GM18861 (cell line): ENCODE measurements around the gene ACTR6.
"Not testable (repeated sequence)": the region's sequence is repeated elsewhere in the genome, so short reads cannot be mapped to it uniquely, and the experiment has no call there.

Experiments
- ATAC-seq: cut with Tn5 transposase; IDR thresholded peaks from one replicate; pipeline ENCODE4 v1.9.1; 2021; ENCODE audit not compliant: unreplicated experiment

Gene ACTR6

DNA sequence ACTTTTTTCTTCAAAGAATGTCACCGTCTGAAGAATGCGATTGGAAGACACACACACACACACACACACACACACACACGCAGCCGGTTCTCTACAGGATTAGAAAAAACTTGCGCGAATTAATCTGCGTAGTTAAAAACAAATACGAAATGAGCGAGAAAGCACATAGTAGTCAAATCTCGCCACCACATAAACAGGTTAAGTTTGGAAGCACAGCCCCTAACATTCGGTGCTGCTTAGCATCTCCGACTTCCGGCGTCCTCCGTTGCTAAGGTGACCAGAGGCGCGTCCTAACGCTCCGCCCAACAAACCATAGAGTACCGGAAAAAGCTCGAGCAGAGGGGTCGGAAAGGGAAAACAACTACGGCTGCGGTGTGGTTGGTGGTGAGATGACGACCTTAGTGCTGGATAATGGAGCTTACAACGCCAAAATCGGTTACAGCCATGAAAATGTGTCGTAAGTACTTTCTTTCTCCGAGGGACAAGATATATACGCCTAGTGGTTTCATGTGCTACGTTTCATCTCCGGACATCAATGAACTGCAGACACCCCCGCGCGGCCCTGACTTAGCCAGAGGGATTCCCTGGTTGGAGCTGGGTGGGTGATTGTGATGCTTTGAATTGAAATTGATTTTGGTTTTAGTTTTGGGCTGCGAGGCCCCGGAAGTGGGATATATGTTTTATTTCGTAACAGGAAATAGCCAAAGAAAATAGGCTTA lies at the start of gene ACTR6:
TSS of gene ACTR6 (plus strand) at position 353 of the 719 bp plus-strand sequence. CDS start at position 390, 37 bp downstream.
- peak; percentile 94 for ATAC-seq

- ATAC-seq = no peak
These were observed 48.8 kb upstream of the ACTR6 start for GRCh38 chr12:100151769-100152168.

GRCh38 chr12:100153131-100153530 lies 47.5 kb upstream of the ACTR6 start:
- no peak for ATAC-seq

DNA sequence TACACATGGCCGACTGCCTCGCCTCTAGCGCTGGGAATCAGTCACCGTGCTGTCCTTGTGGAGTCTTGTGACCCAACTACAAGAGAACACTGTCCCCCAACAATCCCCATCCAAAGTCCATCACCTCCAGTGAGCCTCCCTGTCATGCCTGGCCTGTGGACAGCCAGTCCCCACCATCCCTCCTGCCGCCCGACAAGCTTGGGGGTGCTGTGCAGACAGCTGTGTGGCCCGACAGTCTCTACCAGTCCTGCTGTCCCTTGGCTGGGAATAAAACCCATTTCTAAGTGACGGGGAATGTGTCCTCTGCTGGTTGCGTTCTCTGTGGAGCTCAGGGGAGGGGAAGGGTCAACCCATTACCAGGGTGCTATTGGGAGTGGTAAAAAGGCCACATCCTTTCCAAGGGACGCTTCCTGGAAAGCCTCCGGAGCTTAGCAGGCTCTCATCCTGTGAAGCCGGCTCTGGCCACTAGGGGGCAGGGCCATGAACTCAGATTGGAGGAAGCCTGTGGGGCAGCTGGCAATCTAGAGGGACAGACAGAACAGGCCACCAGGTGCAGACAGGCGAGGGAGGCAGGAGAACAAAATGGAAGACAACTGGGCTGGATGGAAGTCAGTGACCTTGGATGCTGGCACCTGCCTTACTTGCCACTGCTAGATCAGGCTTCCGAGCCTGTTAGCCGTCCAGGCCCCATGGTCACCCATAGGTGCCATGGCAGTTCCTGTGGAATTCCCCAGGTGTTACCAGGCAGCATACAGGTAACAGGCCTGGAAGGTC lies 46.0 kb upstream of the ACTR6 start:
- ATAC-seq = no peak

GRCh38 chr12:100156731-100157426 lies 43.7 kb upstream of the ACTR6 start:
- no peak for ATAC-seq

DNA sequence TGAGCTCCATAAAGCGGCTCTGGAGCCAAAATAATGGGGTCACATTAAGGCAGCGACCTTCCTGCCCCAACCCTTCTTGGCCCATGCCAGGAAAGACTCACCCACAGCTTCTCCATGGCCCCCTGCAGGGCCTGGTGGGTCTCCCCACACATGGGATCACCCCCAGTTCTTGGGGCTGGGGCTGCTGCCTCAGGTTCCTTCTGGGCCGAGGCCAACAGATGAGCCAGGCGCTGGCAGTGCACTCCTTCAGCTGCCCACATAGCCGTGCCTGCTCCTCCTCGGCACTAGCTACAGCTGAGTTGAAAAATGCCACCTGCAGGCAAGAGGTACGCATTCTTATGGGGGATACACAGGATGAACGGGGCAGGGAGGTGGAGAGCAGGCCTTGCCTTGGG lies 43.2 kb upstream of the ACTR6 start:
- ATAC-seq = no peak

GRCh38 chr12:100158535-100158934 lies 42.1 kb upstream of the ACTR6 start:
- no peak for ATAC-seq

- no peak for ATAC-seq
These were observed 41.1 kb upstream of the ACTR6 start for GRCh38 chr12:100159391-100160104.

GRCh38 chr12:100163416-100164152 lies 37.0 kb upstream of the ACTR6 start:
- peak; percentile 100 for ATAC-seq

DNA sequence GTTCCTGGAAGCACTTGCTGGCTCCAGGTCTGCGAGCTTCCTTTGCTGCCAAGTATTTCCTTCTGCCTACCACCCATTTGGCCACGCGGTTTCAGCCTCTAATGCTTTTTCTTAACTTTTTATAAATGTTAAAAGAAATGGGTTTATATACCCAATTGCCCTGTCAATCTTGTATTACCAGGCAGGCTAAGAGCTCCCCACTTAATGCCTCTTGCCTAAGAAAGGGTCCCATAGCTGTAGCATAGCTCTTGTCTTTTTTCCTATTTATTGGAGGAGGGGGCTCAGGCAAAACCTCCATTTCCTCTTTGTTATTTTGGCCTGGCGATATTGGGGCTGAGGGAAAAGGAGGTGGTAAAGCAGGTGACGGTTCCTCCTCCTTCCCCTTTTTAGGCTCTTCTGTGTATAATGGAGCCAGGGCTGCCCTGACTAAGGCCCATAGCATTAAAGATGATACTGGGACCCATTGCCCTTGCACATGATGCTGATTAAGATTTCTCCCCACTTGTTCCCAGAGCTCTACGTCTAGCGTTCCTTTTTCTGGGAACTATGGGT lies 36.4 kb upstream of the ACTR6 start:
- no peak for ATAC-seq

DNA sequence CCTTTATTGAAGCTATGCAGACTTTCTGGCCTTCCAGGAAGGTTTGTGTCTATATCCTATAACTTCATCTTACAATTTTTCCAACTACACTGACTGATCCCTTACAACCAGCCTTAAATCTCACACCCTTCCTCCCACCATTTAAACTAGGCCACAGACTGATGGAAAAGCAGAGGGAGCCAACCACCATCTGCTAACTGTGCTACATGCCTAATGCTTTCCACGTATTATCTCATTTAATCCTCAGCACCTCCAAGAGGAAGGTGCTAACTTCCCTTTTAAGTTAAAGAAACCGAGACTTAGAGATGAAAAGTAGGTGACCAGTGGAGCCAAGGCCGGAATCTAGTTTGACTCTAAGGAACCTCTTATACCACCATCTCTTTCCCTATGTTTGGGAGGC lies 35.3 kb upstream of the ACTR6 start:
- no peak for ATAC-seq

GRCh38 chr12:100166232-100166631 lies 34.4 kb upstream of the ACTR6 start:
- no peak for ATAC-seq

GRCh38 chr12:100168562-100168961 lies 32.1 kb upstream of the ACTR6 start:
- ATAC-seq = no peak

DNA sequence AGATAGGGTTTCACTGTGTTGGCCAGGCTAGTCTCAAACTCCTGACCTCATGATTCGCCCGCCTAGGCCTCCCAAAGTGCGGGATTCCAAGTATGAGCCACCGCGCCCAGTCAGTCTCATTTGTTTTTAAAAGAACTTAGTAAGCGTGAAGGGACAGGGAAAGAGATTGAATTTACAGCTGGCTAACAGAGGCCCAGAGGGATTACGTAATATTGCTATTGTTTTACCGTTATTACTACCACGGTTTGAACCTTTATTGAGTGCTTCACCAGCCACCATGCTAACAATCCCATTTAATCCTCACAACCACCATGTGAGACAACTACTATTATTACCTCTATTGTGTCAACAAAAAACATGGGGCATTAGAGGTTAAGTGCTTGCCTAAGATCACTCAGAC lies 31.3 kb upstream of the ACTR6 start:
- no peak for ATAC-seq

- no peak for ATAC-seq
These were observed 30.2 kb upstream of the ACTR6 start for GRCh38 chr12:100170313-100170858.

GRCh38 chr12:100171248-100171647 lies 29.4 kb upstream of the ACTR6 start:
- no peak for ATAC-seq

DNA sequence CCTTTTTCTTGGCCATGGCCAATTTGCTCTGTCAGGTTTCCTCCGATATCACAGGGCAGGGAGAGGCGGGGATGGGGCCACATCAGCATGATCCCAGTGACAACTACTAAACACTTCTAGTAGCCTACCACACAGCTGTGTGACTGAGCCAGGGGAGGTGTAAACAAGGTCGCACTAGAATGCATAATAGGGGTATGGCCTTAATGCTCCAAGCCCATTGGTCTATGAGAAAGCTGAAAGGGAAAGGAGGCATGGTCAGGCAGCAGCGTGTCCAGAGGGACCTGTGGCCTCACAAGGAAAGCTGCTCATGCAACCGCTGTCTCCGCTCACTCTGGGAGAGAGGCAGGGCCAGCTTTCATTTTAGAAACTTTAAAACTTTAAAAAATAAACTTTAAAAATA lies 27.5 kb upstream of the ACTR6 start:
- no peak for ATAC-seq

- ATAC-seq = no peak
These were observed 26.1 kb upstream of the ACTR6 start for GRCh38 chr12:100174495-100174894.

GRCh38 chr12:100176493-100176892 lies 24.1 kb upstream of the ACTR6 start:
- not testable (repeated sequence) for ATAC-seq

DNA sequence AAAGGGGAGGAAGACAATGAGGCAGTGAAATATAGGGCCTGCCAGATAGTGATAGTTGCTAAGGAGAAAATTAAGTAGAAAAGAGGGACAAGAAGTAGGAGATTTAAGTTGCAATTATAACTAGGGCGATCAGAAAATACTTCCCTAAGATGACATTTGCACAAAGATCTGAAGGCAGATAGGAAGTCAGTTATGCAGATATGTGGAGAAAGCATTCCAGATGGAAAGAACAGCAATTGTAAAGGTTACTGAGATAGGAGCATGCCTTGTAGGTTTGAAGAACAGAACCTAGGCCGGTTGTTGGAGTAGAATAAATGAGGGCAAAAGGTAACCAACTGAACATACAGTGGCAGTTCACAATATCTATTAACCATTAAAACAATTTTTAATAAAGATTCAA lies 21.4 kb upstream of the ACTR6 start:
- no peak for ATAC-seq
